HL-60/S4 treated with phorbol 12-myristate 13-acetate at 8.2 ng/mL for 4 days and 3 days (cell line): Measurements from ENCODE around the gene SMG7.

ENCODE experiments used
- in situ Hi-C: fragments of 300-500 bp; cut with MboI; formaldehyde crosslinking; loops from 2 replicates; pipeline ENCODE4 v1.15.0; 2022; ENCODE audit warnings: low sequenced_read_pairs

Gene SMG7

GRCh38 chr1:183559061-183559460, 86.8 kb downstream of the SMG7 start:
- in situ Hi-C loops = no loop called here

DNA sequence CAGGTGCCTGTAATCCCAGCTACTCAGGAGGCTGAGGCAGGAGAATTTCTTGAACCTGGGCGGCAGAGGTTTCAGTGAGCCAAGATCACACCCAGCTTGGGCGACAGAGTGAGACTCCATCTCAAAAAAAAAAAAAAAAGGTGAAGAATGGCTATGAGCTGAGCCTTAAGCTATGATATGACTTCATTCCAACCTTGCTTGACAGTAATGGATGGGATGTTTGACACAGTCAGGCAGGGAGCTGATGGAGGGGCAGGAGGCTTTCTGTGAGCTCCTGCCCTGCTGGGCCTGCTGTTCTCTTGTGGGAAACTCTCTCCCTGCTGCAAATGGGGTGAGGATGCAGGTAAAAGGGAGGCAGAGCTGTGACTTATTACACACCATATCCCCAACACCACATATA, 90.4 kb downstream of the SMG7 start:
- in situ Hi-C loops = no loop called here

DNA sequence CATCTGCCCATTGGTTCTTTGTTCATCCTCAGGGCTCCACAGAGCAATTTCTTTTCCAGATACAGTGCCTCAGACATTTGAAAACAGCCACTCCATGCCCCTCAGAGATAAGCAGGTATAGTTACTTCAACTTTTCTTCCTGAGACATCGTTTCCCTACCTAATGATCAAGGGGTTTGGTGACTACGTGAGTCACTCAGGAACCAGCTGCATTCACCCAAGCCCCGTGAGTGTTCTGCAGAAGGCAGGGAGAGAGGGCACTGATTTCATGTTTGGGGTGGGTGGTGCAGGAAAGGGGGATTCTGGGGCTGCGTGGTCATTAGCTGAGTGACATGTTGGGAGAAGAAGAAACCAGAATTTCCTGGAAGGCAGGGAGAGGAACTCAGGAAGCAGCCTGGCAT, 93.0 kb downstream of the SMG7 start:
- in situ Hi-C loops = no loop called here

DNA sequence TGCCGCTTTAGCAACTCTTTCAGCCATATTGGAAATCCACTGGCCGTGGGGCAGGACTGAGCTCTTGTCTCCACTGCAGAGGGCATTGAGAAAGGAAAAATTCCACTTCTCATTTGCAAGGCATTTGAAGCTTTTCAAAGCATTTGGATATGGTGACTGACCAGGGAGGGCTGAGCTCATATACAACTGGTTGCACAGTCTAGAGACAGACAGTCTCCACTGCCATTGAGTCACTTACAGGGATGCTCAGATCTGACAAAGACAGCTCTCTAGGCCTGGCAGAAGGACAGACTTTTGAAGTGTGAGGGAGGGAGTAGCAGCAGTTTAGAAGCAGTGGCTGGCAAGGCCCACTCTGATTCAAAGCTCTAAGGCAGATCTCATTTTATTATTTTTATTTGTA, 93.7 kb downstream of the SMG7 start:
- in situ Hi-C loops = no loop called here

GRCh38 chr1:183567584-183567983, 95.3 kb downstream of the SMG7 start:
- in situ Hi-C loops = no loop called here

GRCh38 chr1:183568176-183569021, 96.1 kb downstream of the SMG7 start:
- in situ Hi-C loops = no loop called here

GRCh38 chr1:183569141-183569540, 96.8 kb downstream of the SMG7 start:
- in situ Hi-C loops = no loop called here

DNA sequence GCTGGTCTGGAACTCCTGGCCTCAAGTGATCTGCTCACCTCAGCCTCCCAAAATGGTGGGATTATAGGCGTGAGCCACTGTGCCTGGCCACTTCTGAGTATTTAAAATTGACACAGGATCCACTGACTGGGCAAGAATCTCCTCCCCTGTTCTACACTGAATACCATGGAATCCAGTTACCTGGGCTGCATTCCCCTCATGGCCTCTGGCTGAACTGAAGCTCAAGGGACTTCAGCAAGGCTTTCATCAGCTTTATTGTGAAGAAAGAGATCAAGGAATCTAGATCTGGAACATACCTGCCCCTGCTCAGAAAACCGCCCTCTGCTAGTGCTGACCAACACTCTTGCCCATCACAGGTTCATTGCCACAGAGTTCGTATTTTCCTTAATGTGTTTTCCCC, 97.5 kb downstream of the SMG7 start:
- in situ Hi-C loops = no loop called here

DNA sequence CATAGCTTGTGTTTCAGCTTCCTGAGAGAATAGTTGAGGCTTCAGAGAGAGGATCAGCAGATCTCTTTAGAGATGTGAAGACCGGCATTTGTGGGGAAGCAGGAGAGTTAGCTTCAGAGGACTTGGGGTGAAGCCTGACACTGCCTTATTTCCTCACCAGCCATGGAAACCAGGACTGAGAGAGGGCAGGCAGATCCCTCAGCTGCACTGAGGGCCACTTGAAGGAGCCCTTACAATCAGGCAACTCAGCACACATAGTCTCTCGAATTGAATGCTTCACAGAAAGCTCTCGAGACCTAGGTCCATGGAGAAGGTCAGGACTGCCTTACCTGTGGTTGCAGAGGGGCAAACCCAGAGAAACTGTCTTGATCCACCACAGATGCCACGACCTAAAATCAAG, 98.2 kb downstream of the SMG7 start:
- in situ Hi-C loops = no loop called here

- in situ Hi-C loops = no loop called here
Measured at GRCh38 chr1:183571678-183572268, 99.5 kb downstream of the SMG7 start.

GRCh38 chr1:183572721-183573120, 100.4 kb downstream of the SMG7 start:
- in situ Hi-C loops = no loop called here

DNA sequence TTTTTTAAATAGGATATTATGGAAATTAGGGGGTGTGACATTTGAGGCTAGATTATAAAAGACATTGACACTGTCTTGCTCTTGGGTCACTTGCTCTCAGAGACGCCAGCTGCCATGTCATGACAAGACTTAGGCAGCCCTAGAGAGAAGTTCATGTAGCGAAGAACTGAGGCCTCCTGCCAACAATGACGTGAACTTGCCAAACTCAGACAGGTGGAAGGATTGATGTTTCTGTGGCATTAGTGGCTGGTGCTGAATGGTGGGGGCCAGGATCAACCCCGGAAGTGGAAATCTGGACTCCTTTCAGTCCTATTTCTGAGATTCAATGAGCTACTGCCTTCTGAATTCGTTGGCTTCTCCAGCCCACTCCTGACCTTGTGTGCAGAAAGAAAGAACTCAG, 103.3 kb downstream of the SMG7 start:
- in situ Hi-C loops = no loop called here

- in situ Hi-C loops = no loop called here
Measured at GRCh38 chr1:183576537-183576936, 104.2 kb downstream of the SMG7 start.

DNA sequence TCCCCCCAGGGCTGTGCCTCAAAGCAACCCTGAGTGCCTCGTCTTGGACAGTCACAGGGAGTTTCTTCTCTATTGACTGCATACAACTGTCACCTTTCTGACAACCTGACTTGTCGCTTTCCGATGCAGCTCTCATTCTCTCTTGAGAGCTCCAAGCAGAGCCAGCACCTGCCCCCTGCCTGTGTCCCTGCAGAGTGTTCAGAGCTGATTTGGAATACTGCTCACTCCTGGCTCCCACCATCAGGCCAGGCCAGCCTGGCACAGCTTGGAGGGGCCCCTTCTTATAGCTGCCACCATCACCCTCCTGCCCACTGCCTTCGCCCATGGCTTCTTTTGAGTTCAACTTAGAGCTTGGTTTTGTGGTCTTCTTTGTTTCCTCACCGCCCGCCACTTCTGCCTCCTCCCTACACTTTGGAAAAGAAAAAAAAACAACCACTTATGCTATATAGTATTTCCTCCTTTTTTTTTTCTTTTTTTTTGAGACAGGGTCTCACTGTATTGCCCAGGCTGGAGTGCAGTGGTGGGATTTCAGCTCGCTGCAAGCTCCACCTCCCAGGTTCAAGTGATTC, 105.7 kb downstream of the SMG7 start:
- in situ Hi-C loops = no loop called here

GRCh38 chr1:183578856-183579255, 106.6 kb downstream of the SMG7 start:
- in situ Hi-C loops = no loop called here

GRCh38 chr1:183580281-183580682, 108.0 kb downstream of the SMG7 start:
- in situ Hi-C loops = no loop called here

DNA sequence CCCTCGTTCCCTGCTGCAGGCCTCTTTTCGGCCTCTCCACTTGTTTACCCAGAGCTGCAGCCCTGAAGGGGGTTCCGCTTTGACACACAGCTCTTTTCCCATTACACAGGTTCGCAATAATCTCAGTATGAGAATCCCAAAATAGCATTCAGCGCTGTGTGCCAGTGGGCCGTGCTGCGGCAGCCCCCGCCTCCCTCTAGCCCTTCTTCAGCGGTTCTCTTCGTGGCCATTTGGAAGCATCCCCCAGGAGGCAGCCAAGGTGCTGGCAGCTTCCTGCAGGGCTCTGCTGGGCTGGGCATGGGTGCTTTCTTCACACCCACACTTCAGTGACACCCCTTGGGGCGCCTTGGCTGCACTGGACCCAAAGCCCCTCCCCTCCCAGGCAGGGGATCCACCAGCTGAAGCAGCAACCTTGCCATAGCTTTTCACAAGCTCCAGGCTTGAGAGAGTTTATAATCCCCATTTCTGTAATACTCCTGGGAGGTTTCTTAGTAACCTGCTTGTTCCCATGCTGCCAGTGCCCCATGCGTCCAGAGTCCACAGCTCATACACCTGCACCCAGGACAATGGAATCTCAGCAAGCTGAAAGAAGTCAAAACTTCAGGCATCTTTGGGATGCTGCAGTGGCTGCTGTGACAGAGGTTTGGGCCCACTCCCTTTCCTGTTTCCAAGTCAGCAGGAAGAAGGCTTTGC, 109.9 kb downstream of the SMG7 start:
- in situ Hi-C loops = no loop called here

DNA sequence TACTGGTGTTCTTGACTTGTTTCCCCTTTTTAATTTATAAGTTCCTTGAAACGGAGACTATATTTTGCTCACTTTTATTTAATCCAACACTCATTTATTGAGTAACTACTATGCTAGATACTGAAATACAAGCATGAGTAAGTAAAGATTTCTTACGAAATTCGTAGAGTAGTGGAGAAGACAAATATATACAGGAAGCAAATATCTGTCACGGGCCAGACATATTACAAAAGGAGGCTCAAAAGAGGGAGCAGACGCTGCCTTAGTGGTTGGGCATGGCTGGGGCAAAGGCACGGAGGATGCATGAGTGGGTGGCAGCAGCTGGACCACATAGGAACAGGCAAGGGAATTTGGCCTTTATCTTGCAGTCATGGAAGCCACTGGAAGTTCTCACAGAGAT, 111.2 kb downstream of the SMG7 start:
- in situ Hi-C loops = no loop called here

GRCh38 chr1:183584147-183584546, 111.8 kb downstream of the SMG7 start:
- in situ Hi-C loops = no loop called here

DNA sequence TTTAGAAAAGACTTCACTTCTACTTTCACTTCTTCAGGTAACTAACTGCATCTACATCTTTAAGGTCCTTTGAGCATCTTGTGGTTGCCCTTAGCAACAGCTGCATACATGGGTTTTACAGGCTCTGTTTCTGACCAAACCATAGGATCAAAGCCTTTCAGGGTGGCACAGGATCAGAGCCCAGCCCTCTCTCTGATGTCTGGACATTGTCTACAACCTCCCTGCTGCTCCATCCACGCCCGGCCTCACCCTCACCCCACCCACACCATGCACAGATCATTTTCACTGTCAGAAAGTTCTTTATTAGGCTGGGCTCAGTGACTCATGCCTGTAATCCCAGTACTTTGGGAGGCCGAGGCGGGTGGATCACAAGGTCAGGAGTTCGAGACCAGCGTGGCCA, 112.7 kb downstream of the SMG7 start:
- in situ Hi-C loops = no loop called here

GRCh38 chr1:183586455-183586854, 114.2 kb downstream of the SMG7 start:
- in situ Hi-C loops = no loop called here

GRCh38 chr1:183586926-183587325, 114.6 kb downstream of the SMG7 start:
- in situ Hi-C loops = no loop called here
